Fibroblast of skin of right biceps (primary cell): Measurements from ENCODE around the gene STARD5.

ENCODE experiments used
- DNase-seq: peaks from one replicate; pipeline ENCODE4 v3.0.0-alpha.2; 2013

The STARD5 gene

DNA sequence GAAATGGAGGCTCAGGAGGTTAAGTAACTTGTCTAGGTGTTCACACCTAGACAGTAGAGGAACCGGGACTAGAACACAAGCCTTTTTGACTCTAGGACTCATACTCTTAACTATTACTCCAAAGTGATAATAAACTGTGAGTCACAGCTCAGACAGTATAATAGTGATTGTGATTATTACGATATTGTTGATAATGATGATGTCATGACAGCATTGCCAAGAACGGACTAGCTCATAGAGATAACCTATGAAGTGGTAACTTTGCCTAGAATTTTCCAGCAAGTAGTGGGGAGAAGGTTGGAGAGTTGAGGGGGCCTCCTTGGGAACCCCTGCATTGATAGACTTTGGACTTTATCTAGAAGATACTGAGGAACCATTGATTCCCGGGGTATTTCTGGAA lies 34.0 kb downstream of the STARD5 start:
- DNase-seq = no peak

DNA sequence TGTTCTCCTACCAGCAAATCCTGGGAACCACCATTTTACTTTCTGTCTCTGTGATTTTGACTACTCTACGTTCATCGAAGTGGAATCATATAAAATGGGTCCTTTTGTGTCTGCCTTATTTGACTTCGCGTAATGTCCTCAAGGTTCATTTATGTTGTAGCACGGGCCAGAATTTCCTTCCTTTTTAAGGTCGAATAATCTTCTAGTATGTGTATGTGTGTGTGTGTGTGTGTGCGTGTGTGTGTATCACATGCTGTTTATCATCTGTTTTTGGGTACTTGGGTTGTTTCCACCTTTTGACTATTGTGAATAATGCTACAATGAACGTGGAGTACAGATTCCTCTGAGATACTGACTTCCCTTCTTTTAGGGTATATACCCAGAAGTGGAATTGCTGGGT lies 35.3 kb downstream of the STARD5 start:
- DNase-seq = no peak

DNA sequence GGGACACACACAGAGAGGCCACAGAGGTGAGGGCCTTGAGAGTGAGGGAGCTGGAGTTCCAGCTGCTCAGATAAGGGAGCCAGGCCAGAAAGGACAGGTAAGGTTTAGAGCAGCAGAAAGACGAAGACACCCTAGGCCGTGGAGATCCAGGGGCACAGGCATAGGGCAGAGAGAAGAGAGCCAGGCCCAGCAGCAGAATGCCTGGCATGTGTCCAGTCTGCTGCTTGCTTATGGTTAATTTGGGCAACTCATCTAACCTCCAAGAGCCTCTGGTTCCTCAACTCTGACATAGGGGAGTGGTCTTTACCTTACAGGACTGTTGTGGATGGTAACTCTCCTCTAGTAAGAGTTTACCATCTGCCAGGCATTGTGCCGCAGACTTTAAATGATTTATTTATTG lies 35.9 kb downstream of the STARD5 start:
- no peak for DNase-seq

DNA sequence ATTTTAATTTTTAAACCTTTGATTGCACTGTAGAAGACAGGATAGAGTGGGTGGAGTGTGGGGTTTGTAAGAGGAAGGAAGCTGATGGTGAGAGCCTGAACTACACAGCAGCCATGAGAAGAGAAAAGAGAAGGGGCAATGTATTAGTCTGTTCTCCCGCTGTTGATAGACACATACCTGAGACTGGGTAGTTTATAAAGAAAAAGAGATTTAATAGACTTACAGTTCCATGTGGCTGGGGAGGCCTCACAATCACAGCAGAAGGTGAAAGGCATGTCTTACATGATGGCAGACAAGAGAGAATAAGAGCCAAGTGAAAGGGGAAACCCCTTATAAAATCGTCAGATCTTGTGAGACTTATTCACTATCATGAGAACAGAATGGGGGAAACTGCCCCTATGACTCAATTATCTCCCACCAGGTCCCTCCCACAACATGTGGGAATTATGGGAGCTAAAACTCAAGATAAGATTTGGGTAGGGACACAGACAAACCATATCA lies 37.3 kb downstream of the STARD5 start:
- no peak for DNase-seq

DNA sequence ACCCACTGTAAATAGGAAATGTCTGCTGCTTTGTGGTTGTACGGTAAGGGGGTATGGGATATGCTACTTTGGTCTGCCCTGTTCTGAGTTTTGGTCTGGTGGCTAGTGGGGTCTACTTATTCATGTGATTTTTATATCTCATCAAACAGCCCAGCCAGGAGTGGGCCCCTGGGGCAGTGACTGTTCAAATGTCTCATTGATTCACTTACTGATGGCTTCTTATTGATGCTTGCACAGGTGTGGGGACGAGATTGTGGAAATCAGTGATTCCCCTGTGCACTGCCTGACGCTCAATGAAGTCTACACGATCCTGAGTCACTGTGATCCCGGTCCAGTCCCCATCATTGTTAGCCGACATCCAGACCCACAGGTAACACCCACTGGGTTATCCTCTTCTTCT lies 38.5 kb downstream of the STARD5 start:
- DNase-seq = no peak

DNA sequence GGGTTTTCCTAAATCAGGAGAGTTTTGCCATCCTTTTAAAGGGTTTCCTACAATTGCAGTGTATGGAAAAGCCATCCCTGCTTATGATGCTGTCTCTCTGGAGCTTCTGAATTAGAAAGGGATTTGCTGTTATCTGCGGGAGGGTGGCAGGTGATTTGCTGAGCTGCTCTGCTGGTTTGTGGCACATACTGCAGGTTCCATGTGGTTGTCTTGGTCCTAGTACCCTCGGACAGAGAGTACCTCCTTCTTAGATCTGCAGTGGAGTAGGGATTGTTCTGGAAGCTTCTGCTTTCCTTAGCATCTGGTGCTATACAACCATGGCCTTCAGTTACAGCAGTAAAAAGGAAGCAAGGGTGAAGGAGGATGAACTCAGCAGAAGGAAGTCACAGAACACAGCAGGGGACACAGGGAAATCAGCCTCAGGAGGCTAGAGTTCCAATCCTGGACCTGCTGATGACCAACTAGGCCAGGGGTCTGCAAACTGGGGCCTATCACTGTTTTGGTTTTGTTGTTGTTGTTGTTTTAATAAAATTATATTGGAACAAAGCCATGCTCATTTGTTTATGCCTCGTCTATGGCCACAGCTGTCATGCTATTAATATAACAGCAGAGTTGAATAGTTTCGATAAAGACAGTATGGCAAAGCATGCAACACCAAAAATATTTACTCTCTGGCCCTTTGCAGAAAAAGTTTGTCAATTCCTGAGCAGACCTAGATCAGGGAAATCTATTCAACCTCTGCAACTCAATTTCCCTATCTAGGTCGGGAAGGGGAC lies 39.5 kb downstream of the STARD5 start:
- DNase-seq = no peak

DNA sequence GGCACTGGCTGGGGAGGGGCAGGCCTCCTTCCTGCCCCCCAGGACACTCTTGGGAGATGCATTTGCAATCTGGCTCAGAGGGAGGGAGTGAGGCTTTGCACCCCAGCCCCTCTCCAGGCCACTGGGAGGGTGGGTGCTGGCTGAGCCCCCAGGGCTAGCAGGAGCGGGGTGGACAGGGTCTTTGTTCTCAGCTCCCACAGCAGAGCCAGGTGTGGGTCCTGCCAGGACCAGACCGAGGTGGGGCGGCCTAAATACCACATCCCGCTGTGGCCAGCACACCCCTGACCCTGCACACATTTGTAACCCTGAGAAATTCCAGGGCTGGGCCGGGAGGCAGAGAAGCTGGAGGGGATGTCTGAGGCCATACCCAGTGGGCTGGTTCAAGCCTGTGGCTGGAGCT lies 41.0 kb downstream of the STARD5 start:
- DNase-seq = no peak

DNA sequence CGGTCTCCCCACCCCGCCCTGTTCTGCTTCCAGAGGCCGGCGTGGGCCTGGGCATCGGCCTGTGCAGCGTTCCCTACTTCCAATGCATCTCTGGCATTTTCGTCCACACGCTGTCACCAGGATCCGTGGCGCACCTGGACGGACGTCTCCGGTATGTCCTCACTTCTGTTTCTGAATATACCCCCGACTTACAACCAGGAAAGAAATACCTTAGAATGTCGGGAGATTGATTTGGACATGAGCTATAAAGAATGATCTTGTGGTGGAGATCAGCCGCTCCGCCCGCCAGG lies 41.4 kb downstream of the STARD5 start:
- DNase-seq = no peak

DNA sequence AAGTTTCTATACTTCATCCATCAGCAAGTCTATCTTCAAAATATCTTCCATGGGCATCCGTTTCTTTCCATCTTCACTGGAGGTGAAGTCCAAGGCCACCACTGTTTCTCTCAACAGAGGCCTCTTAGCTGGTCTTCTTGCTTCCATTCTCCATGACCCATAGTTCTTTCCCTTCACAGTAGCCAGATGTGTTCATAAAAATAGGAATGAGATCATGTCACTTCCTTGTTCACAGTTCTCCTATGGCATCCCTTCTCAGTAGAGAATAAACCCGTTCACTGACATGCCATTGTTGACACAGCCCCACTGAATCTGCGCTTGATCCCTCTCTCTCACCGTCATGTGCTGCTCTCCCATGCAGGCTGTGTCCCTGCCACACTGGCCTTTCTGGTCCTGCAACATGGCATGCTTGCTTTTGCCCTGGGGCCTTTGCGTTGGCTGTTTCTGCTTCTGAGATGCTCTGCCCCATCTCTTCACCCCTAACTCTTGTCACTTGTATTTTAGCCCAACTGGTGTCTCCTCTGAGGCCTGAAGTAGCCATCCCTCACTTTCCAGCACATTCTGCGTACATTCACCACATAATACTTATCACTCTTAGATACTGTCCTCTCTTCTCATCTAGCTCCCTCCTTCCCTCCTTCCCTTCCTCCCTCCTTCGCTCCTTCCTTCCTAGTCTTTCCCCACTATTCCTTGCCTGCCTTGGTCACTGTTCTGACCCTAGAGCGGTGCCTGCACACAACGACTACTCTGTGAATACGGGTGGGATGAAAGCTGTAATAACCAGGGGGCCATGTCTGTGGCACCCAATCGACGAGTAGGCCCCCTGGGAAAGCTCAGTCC lies 42.0 kb downstream of the STARD5 start:
- no peak for DNase-seq

DNA sequence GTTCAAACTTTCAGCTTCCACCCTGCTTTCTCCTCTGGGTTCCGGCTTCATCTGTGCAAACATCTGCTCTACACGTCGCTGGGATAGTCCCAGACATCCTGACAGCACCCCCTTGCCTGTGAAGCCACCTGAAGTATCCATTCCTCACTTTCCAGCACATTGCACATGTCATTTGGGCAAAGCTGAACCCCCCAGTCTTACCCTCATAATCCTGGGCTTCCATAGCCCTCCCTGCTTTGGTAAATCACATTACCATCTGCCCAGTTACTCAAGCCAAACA lies 42.5 kb downstream of the STARD5 start:
- DNase-seq = no peak

DNA sequence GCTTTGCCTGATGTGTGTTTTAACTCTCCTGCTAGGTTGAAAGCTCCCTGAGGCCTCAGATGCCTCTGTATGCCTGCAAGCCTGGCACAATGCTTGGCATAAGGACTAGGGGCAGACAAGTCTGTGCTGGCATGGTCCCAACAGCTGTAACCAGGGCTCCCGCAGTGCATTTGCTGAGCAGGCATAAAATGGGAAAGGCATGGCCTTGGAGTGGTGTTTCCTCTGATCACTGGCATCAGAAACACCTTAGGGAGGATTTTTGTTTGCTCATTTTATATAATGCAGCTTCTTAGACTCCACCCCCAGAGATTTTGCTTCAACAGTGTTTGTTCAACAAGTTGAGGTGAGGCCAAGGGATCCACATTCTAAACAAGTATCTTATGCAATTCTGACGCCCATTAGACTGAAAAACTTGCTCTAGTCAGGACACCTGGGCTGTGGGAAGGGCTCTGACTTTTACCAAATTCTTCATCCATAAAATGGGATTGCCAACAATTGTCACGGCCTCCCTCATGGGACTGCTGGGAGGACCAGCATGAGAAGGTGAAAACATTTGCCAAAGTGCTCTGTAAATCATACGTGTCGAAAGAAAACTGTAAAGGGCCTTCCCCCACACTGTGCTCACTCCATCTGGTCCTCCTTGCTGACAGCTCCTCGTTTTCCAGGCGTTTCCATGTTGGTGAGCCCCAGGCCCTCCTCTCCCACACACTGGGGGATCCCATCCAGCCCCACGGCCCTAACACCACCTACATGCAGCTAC lies 43.1 kb downstream of the STARD5 start:
- peak; percentile 14 for DNase-seq

DNA sequence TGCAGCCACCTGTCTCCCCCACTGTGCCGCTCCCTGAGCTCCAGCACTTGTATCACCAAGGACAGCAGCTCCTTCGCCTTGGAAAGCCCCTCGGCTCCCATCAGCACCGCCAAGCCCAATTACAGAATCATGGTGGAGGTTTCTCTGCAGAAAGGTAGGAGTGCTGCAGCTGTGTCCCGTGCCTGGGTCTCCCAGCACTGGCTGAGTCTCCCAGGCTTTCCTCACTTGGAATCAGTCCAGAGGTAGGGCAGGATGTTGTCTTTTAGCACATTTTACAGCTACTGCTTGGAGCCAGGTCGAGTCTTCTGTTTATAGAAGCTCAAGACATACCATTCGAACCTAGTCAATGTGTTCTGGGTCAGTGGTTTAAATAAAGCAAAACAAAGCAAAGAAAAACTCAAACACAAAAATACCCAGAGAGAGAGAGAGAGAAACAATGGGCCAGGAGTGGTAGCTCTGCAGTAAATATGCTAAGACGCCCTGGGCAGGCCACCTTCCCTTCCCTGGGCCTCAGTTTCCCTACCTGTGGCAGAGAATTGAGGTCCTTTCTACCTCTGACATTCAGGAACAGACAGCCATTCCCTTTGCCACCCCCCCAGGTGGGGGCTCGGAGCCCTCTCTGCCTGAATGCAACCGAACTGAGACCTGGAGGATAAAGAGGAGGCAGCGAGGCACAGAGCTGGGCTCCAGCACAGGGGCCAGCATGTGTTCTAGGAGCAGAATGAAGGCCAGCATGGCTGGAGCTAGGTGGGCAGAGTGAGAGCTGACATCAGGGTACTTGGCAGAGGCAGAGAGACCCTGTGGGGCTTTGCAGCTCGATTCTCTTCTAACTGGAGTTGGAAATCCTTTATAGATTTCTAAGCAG lies 44.1 kb downstream of the STARD5 start:
- DNase-seq = peak; percentile 39

DNA sequence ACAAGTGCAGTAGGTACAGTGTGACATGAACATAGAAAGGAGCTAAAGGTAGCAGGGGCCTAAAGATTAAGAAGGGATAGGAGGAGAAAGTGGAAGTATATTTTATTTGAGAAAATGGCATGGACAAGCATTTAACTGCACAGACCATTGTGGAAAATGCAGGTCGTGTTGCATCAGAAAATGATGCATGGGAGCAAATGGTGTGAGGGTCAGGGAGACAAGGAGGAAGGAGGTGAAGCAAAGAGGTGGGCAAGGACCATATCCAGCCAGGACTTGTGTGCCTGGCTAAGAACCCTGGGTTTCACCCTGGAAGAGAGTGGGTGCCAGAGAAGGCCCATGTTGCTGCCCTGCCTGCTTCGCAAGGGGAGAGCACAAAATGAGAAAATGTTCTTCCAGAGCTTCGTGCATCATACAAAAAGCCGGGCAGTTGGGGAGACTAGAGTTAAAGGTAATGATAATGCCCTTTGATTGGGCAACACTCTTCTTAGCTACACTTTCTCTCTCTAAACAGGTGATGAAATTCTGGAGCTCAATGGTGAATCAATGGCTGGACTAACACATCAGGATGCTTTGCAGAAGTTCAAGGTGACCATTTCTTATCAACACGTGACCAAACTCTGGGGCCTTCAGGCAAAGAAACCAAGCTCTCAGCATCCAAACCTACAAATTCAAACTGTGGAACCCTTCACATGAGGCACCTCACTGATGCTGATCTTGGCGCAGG lies 45.5 kb downstream of the STARD5 start:
- DNase-seq = no peak

DNA sequence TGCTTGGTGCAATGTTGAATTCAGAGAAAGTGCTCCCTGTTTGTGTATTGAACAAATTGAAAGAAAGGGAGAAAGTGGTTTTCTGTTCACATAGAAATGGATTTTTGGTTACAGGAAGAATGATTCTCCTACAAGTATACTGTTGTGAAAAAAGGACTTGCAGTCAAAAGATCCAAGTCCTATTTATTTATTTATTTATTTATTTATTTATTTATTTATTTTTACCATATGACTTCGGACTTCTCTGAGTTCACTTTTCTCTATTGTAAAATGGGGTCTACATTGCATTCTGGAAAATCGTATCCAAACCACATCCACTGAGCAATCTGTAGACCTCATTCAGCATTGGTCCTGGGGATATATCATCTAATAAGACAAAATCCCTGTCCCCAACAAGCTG lies 46.1 kb downstream of the STARD5 start:
- no peak for DNase-seq

DNA sequence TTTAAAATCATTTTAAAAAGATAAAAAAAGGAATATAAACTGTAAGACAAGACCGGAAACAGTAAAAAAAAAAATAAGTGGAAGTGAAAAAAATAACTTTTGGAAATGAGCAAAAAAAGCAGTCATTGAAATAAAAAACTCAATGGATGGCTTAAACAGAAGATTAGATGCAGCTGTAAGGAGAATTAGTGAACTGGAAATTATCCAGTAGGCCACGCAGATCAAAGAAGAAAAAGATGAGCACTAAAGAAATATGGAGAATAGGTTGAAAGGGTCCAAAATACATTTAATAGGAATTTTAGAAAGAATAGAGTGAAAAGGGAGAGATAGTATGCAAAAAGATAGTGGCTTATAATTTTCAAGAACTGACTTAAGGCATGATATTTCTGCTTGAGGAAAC lies 47.0 kb downstream of the STARD5 start:
- no peak for DNase-seq

DNA sequence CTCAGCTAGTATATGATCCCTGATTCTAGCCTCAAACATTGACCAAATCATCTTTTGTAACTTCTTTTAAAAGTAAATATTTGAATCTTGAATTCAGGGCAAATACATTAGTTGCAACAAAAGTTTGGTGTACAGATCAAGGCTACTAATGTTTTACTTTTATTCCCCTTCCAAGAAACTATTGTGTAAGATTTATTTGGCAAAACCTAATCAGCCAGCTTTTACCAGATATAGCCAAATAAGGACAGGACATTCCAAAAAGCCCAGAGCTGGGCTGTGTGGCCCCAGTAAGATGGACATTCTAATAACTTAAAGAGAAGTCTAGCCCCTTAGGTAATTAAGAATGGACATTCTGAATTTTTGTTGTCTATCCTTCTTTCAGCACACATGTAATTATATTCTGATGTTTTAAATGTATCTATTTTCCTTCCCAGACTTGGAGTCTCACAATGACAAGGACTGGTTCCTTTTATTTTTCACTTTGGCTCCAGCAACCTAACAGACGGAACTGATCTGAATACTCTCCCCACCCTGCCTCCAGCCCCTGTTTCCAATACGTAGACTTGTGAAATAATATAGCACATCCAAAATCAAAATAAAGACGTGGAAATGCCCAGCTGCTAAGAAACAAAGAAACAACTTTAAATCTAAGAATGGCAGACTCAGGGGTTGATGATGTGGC lies 48.1 kb downstream of the STARD5 start:
- DNase-seq = peak; percentile 29

DNA sequence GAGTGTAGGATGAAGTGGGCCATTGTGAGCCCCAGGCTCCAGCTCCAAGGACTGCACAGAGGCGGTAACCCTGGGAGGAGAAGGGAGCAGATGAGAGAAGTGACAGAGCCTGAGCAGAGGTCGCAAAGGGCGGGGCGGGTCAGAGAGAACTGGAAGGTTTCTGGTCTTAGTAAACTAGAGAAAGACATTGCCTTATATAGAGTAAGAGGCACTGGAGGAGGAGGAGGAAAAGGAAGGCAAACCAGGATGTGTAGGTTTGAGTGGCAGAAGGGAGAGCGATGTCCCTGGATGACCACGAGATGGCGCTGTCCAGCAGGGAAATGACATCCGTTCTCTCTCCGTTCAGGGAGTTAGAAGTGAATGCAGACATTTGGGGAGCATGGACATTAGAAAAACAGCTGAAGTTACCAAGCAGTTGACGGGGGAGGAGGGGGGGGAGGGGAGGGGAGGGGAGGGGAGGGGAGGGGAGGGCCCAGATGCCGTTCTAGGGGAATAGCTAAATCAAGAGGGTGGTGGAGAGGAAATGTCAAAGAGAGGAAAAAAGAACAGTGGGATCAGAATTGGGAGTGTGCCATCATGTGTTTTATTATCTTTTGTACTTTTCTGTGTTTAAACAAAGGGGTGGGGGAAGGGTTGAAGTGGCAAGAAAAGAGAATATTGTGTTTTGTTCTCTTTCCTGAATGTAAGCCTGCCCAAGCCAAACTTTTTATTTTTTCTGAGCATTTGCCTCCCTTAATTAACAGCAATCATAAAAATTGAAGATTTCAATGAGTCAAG lies 48.8 kb downstream of the STARD5 start:
- DNase-seq = peak; percentile 86

DNA sequence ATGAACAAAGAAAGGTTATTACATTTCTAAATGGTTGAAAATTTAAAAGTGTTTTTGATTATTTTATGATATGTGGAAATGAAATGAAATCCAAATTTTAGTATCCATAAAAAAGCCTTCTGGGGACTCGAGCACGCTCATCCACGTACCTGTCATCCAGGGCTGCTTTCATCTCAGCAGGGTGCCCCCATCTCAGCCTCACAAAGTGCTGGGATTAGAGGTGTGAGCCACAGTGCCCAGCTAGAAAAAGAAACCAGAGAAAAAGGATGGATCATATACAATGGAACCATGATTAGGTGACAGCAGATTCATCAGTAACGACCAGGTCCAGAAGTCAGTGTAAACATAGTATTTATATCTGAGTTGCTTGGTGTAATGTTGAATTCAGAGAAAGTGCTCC lies 49.7 kb downstream of the STARD5 start:
- DNase-seq = no peak

DNA sequence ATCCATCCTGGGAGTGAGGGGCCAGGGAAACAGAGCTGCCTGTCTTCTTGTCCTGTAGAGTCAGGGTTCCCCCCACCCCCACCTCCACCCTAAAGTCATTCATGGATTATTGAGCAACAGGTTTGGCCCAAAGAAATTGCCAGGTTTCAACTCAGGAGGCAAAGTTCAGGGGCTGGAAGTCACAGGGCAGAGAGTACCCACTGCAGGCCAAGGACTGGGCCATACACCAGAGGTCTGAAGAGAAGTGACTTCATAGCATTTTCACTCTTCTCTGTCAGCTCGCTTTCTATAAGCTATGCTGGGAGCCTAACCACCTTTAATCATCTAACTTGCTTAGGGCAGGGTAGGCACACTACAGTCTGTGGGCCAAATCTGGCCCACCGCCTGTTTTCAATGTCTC lies 50.1 kb downstream of the STARD5 start:
- DNase-seq = no peak

DNA sequence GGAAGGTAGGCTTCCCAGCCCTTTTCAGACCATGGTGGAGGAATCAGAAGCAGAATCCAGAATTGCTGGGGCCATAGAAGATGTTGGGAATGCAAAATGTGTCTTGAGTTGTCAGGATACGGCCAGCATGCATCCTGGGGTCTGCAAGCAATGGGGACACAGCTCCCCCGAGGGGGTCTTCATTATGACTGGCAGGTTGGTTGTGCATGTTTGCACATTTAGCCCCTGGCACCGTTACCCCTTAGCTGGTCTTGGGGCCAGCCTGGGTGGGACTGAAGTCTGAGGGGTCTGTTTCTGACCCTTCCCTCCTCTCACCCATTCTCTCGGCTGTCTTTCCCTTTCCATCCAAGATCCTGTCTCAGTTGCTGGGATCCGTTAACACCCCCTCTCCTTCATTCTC lies 50.7 kb downstream of the STARD5 start:
- no peak for DNase-seq
